PC-9 (cell line): ENCODE measurements around the gene KLHL14. TPM values are rescaled to one million over a fixed set of nuclear protein-coding genes. Genes with fewer than 3 reads are reported as not detected.

Source experiments
- BruUV-seq: library from RNA; stranded (reverse); fragments of 400-500 nt; replicated peaks from 2 replicates; lab custom pipeline; 2021; lab: Mats Ljungman, UMichigan
- CTCF ChIA-PET: fragments of 300-600 bp; sonication (Branson Sonifier 250); formaldehyde crosslinking; loops from one replicate; lab custom pipeline; 2022; ENCODE audit warnings: antibody characterized with exemption; lab: Charles Lee
- POLR2A ChIA-PET: fragments of 300-600 bp; sonication (Branson Sonifier 250); formaldehyde crosslinking; loops from one replicate; lab custom pipeline; 2022; ENCODE audit warnings: antibody characterized with exemption; ENCODE audit not compliant: unreplicated experiment; lab: Charles Lee
- DNase-seq, 2 experiments: peaks; one replicate each; pipeline versions ENCODE4 v3.0.0 to v3.0.0-alpha.2; 2015 to 2022; ENCODE audit warnings: mixed read lengths in 1 of 2
- H2AFZ ChIP-seq: fragments of 200-600 bp; sonication (generic); 2 replicates; pipeline ENCODE4 v1.8.1; 2017; ENCODE audit warnings: antibody characterized with exemption
- H3F3A ChIP-seq: fragments of 200-600 bp; sonication (generic); 2 replicates; pipeline ENCODE4 v1.8.1; 2017; ENCODE audit warnings: antibody characterized with exemption, mild to moderate bottlenecking, low read depth; ENCODE audit not compliant: insufficient read depth
- H3K27ac ChIP-seq: fragments of 200-600 bp; sonication (generic); 2 replicates; pipeline ENCODE4 v1.6.1; 2016; ENCODE audit warnings: mixed run types
- H3K27me3 ChIP-seq: fragments of 200-600 bp; sonication (generic); 2 replicates; pipeline ENCODE4 v1.6.1; 2016; ENCODE audit warnings: low read depth, mixed run types; ENCODE audit not compliant: insufficient read depth
- H3K36me3 ChIP-seq: fragments of 200-600 bp; sonication (generic); 2 replicates; pipeline ENCODE4 v1.6.1; 2016; ENCODE audit warnings: low read depth, mixed run types
- H3K4me1 ChIP-seq: fragments of 200-600 bp; sonication (generic); replicated peaks from 2 replicates; pipeline ENCODE4 v1.6.1; 2016; ENCODE audit warnings: mixed run types; ENCODE audit not compliant: insufficient read depth
- H3K4me2 ChIP-seq: fragments of 200-600 bp; sonication (generic); 2 replicates; pipeline ENCODE4 v1.6.1; 2017; ENCODE audit warnings: mixed run types
- H3K4me3 ChIP-seq: fragments of 200-600 bp; sonication (generic); 2 replicates; pipeline ENCODE4 v1.6.1; 2016; ENCODE audit warnings: mixed run types
- H3K79me2 ChIP-seq: fragments of 200-600 bp; sonication (generic); 2 replicates; pipeline ENCODE4 v1.6.1; 2017; ENCODE audit warnings: low read depth, mixed run types
- H3K9me2 ChIP-seq: fragments of 200-600 bp; sonication (generic); 2 replicates; pipeline ENCODE4 v1.8.1; 2017; ENCODE audit warnings: mild to moderate bottlenecking; ENCODE audit not compliant: insufficient read depth
- H3K9me3 ChIP-seq: fragments of 200-600 bp; sonication (generic); 2 replicates; pipeline ENCODE4 v1.8.1; 2016; ENCODE audit warnings: low read depth; ENCODE audit not compliant: insufficient read depth
- H4K20me1 ChIP-seq: fragments of 200-600 bp; sonication (generic); 2 replicates; pipeline ENCODE4 v1.8.1; 2017; ENCODE audit not compliant: insufficient read depth
- CTCF ChIP-seq: fragments of 200-600 bp; sonication (generic); conservative IDR thresholded peaks from 2 replicates; pipeline ENCODE4 v1.6.1; 2017; ENCODE audit warnings: mixed run types, antibody characterized with exemption, mild to moderate bottlenecking, moderate library complexity
- EZH2 ChIP-seq: fragments of 200-600 bp; sonication (generic); IDR thresholded peaks from 2 replicates; pipeline ENCODE4 v1.8.0; 2017; ENCODE audit warnings: antibody characterized with exemption, low read depth
- intact Hi-C: fragments of 100-400 bp; cut with micrococcal nuclease; formaldehyde crosslinking; loops from one replicate; pipeline ENCODE4 v1.10.0; 2022; ENCODE audit not compliant: unreplicated experiment
- total RNA-seq: library from RNA; stranded (reverse); gene quantifications from 2 replicates; pipeline ENCODE4 v1.2.3, GENCODE V29; 2021

KLHL14 gene
- total RNA-seq, 1 experiment from 2014 or later: not detected

DNA sequence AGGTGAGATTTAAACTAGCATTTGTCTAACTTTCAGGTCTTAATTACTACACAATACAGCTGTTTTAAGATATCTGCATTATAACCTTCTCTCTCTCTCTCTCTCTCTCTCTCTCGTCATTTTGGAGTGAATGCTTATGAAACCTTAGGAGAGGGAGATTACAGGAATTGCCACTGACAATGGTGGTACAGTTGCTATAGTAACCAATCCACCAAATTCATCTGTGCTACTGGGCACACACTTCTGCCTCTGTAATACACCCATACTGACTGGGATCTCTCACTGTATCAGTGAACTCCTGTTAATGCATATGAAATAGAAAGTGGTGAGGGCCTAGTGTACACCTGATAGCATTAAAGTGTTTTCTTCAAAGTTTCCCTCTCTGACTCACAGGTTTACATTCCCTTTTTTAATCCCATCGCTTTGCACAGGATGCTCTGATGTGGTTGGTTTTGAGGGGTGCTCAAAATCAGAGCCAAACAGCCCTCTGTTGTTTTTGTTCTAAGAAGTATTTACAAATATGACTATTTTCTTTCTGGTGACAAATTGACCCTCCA, 13.1 kb downstream of the KLHL14 start:
- H3K79me2 ChIP-seq: no peaks in the 10 kb centered on the region
- no peak for TF ChIP-seq CTCF
- TF ChIP-seq EZH2: no peak
- no peaks in the 10 kb centered on the region for H4K20me1 ChIP-seq
- CTCF ChIA-PET: no interaction called here
- H3K4me1 ChIP-seq: no peaks in the 10 kb centered on the region
- H3K4me2 ChIP-seq: no peak overlapping the region
- H3K9me2 ChIP-seq: no peaks in the 10 kb centered on the region
- intact Hi-C loops: no loop called here
- no peaks in the 10 kb centered on the region for H3F3A ChIP-seq
- BruUV-seq: no TSS peak
- POLR2A ChIA-PET: no interaction called here
- no peaks in the 10 kb centered on the region for H3K9me3 ChIP-seq
- no peak overlapping the region for H3K4me3 ChIP-seq
- no peak for DNase-seq
- no peaks in the 10 kb centered on the region for H3K36me3 ChIP-seq
- no peak overlapping the region for H2AFZ ChIP-seq
- H3K27ac ChIP-seq: no peak overlapping the region
- H3K27me3 ChIP-seq: no peaks in the 10 kb centered on the region

DNA sequence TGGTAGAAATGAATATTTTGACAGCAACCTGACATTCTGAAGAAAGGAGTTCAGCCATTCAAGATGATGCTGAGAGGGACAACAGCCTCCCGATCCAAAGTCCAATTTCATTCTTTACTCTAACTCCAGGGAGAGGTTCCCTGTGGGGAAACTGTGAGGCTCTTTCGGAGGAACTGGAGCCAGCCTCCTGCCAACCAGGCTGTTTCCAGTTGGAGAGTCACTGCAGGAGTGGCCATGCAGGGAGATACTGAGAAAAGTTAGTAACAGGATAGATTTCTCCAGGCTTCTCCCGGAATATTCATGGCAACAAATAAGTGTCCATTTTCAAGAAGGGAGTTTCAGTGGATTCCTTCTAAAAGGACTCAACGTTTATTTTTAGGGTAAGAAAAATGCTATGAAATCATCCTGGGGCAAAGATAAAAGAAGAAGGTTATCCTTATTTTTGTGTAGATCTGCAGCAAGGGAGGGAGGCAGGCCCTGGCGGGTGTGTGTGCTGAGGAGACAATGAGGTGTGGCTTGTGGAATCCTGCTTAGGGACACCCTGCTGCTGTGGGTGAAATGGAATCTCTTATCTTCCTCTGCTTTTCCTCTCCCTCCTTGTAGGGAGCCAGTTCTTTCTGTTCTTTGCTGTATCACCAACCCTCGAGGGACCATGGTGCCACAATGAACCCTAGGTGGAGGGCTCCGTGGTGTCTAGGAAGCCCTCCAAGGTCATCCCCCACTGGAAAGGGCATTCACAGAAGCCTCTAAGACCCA, 18.1 kb downstream of the KLHL14 start:
- Histone ChIP-seq H2AFZ (no peak overlapping the region), H4K20me1 (no peaks in the 10 kb centered on the region), H3K9me2 (no peaks in the 10 kb centered on the region), H3K4me1 (no peaks in the 10 kb centered on the region), H3K27me3 (no peaks in the 10 kb centered on the region), H3K36me3 (no peaks in the 10 kb centered on the region), H3K4me2 (no peak overlapping the region), H3K27ac (no peak overlapping the region), H3F3A (no peaks in the 10 kb centered on the region), H3K4me3 (no peak overlapping the region), H3K9me3 (no peaks in the 10 kb centered on the region), H3K79me2 (no peaks in the 10 kb centered on the region)
- intact Hi-C loops: no loop called here
- ChIA-PET CTCF (no interaction called here), POLR2A (no interaction called here)
- no TSS peak for BruUV-seq
- no peak for TF ChIP-seq CTCF
- TF ChIP-seq EZH2: no peak
- DNase-seq: no peak

DNA sequence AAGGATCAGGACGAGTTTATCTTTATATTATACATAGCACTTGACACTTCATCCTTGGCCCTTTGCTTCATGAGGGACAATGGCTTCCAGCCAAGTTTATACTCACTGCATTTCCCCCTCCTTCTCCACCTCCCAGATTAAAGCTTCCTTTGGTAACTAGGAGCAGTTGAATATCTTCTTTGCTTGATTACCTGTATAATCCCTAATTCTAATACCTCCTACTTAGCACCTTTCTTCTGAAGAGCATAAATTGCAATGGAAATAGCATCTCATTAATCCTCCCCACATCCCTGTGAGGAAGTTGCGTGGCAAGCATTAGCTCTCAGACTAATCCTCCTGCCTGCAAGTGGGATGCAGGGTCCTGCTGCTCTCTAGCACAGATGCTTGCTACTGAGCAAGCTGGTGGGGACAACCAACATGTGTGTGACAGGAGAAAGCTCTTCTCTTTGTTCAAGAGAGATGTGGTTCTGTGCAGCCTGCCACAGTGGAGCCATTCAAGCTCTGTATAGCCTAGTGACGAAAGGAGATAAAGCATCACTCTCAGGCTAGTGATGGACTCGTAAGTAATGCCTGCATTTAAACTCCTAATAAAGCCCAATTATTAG, 19.1 kb downstream of the KLHL14 start:
- no peaks in the 10 kb centered on the region for H3K4me1 ChIP-seq
- no peak overlapping the region for H3K4me2 ChIP-seq
- H3F3A ChIP-seq: no peaks in the 10 kb centered on the region
- ChIA-PET CTCF (no interaction called here), POLR2A (no interaction called here)
- TF ChIP-seq CTCF: no peak
- TF ChIP-seq EZH2: no peak
- H3K79me2 ChIP-seq: no peaks in the 10 kb centered on the region
- no peak overlapping the region for H2AFZ ChIP-seq
- DNase-seq: no peak
- no peaks in the 10 kb centered on the region for H3K9me2 ChIP-seq
- no peaks in the 10 kb centered on the region for H4K20me1 ChIP-seq
- H3K4me3 ChIP-seq: no peak overlapping the region
- H3K36me3 ChIP-seq: no peaks in the 10 kb centered on the region
- no TSS peak for BruUV-seq
- H3K27ac ChIP-seq: no peak overlapping the region
- H3K27me3 ChIP-seq: no peaks in the 10 kb centered on the region
- H3K9me3 ChIP-seq: no peaks in the 10 kb centered on the region
- intact Hi-C loops: no loop called here
